ENCODE measurements around the gene PRKG1. TPM values are rescaled to one million over a fixed set of nuclear protein-coding genes. Genes with fewer than 3 reads are reported as not detected.

PRKG1 gene
- total RNA-seq, 2 donors from 2014 or later: 8.1 to 16.6 TPM

- H3K27ac ChIP-seq: no peak overlapping the region
- H3K9ac ChIP-seq (ENCODE audit: low read depth in 2 of 2, low read length in 2 of 2): no peak overlapping the region
Observed at GRCh38 chr10:51072210-51072609, 2.1 kb upstream of the PRKG1 start.

GRCh38 chr10:51072921-51073434 is 1.3 kb upstream of the PRKG1 start:
- no peaks in the 10 kb centered on the region for H3K27me3 ChIP-seq
- H3K9ac ChIP-seq (ENCODE audit: low read depth in 2 of 2, low read length in 2 of 2): peak overlapping the region; percentile 43 to 70
- DNase-seq: no peak
- peak overlapping the region; percentile 62 for H3K27ac ChIP-seq
- intact Hi-C loops (cut with DNase I): loop anchor here (5.0 kb wide), 1 partner anchor 349 kb away; no protein-coding TSS in a partner anchor
- TF ChIP-seq CTCF (IDR thresholded peaks at IDR 0.05): no peak
- no peaks in the 10 kb centered on the region for H3K4me1 ChIP-seq
- peak overlapping the region; percentile 54 for H3K4me3 ChIP-seq
- H3K36me3 ChIP-seq: no peaks in the 10 kb centered on the region
- H3K9me3 ChIP-seq: no peaks in the 10 kb centered on the region

More at GRCh38 chr10:51072210-51072609, 2.1 kb upstream of the PRKG1 start:
- Histone ChIP-seq H3K4me3 (no peak overlapping the region), H3K27me3 (no peaks in the 10 kb centered on the region), H3K4me1 (no peaks in the 10 kb centered on the region), H3K36me3 (no peaks in the 10 kb centered on the region), H3K9me3 (no peaks in the 10 kb centered on the region)
- TF ChIP-seq CTCF (IDR thresholded peaks at IDR 0.05): no peak
- no peak for DNase-seq
- intact Hi-C loops (cut with DNase I): loop anchor here (5.0 kb wide), 1 partner anchor 350 kb away; no protein-coding TSS in a partner anchor

- peak; percentile 45 for DNase-seq
- no peak for TF ChIP-seq CTCF (IDR thresholded peaks at IDR 0.05)
- Histone ChIP-seq H3K27me3 (no peaks in the 10 kb centered on the region), H3K9ac (ENCODE audit: low read depth in 2 of 2, low read length in 2 of 2) (peak overlapping the region; percentile 43 to 70), H3K36me3 (no peaks in the 10 kb centered on the region), H3K4me1 (no peaks in the 10 kb centered on the region), H3K27ac (peak overlapping the region; percentile 62), H3K4me3 (peak overlapping the region; percentile 54), H3K9me3 (no peaks in the 10 kb centered on the region)
- intact Hi-C loops (cut with DNase I): loop anchor here (5.0 kb wide), 1 partner anchor 349 kb away; no protein-coding TSS in a partner anchor
Observed at GRCh38 chr10:51073453-51074237, 642 bp upstream of the PRKG1 start.

GRCh38 chr10:51075043-51075872 is 971 bp downstream of the PRKG1 start:
- Histone ChIP-seq H3K36me3 (no peaks in the 10 kb centered on the region), H3K27ac (peak overlapping the region; percentile 62), H3K27me3 (no peaks in the 10 kb centered on the region), H3K9ac (ENCODE audit: low read depth in 2 of 2, low read length in 2 of 2) (peak overlapping the region; percentile 43 to 70), H3K9me3 (no peaks in the 10 kb centered on the region), H3K4me1 (no peaks in the 10 kb centered on the region), H3K4me3 (peak overlapping the region; percentile 54)
- TF ChIP-seq CTCF (IDR thresholded peaks at IDR 0.05): no peak
- intact Hi-C loops (cut with DNase I): no loop called here
- no peak for DNase-seq

- Histone ChIP-seq H3K27ac (peak overlapping the region; percentile 8), H3K27me3 (no peaks in the 10 kb centered on the region)
- intact Hi-C loops (cut with DNase I): no loop called here
Observed at GRCh38 chr10:51075873-51076229, 1.6 kb downstream of the PRKG1 start.

More at GRCh38 chr10:51075873-51076229, 1.6 kb downstream of the PRKG1 start:
- Histone ChIP-seq H3K36me3 (no peaks in the 10 kb centered on the region), H3K4me1 (no peaks in the 10 kb centered on the region), H3K4me3 (peak overlapping the region; percentile 54), H3K9ac (ENCODE audit: low read depth in 2 of 2, low read length in 2 of 2) (no peak overlapping the region), H3K9me3 (no peaks in the 10 kb centered on the region)
- no peak for TF ChIP-seq CTCF (IDR thresholded peaks at IDR 0.05)
- no peak for DNase-seq

All from colonic mucosa (tissue), 4 donors.